Measurements from ENCODE around the gene SSBP2. TPM values are rescaled to one million over a fixed set of nuclear protein-coding genes. Genes with fewer than 3 reads are reported as not detected.
A peak's percentile ranks its signal among the peaks of the same experiment; 100 is the strongest.
"Not testable (repeated sequence)": the region's sequence is repeated elsewhere in the genome, so short reads cannot be mapped to it uniquely, and the experiment has no call there.

The SSBP2 gene
- total RNA-seq, 1 donor from 2014 or later, result 26.7 TPM

- ATAC-seq, result no peak
Measured at GRCh38 chr5:81726297-81726696, 24.6 kb downstream of the SSBP2 start.

GRCh38 chr5:81724571-81724970, 26.3 kb downstream of the SSBP2 start:
- no peak for ATAC-seq

- no peak for ATAC-seq
Measured at GRCh38 chr5:81724108-81724507, 26.8 kb downstream of the SSBP2 start.

GRCh38 chr5:81721049-81721448, 29.8 kb downstream of the SSBP2 start:
- ATAC-seq, result no peak

GRCh38 chr5:81719743-81720345, 31.1 kb downstream of the SSBP2 start:
- no peak for ATAC-seq

GRCh38 chr5:81718300-81718699, 32.6 kb downstream of the SSBP2 start:
- ATAC-seq, result no peak

GRCh38 chr5:81717860-81718259, 33.0 kb downstream of the SSBP2 start:
- no peak for ATAC-seq

- no peak for ATAC-seq
Measured at GRCh38 chr5:81717226-81717625, 33.7 kb downstream of the SSBP2 start.

GRCh38 chr5:81714076-81714475, 36.8 kb downstream of the SSBP2 start:
- not testable (repeated sequence) for ATAC-seq

GRCh38 chr5:81708889-81709288, 42.0 kb downstream of the SSBP2 start:
- ATAC-seq, result no peak

GRCh38 chr5:81703840-81704239, 47.1 kb downstream of the SSBP2 start:
- no peak for ATAC-seq

GRCh38 chr5:81700166-81700565, 50.7 kb downstream of the SSBP2 start:
- no peak for ATAC-seq

GRCh38 chr5:81698813-81699212, 52.1 kb downstream of the SSBP2 start:
- ATAC-seq, result no peak

GRCh38 chr5:81696418-81697397, 54.2 kb downstream of the SSBP2 start:
- no peak for ATAC-seq

GRCh38 chr5:81694726-81695125, 56.2 kb downstream of the SSBP2 start:
- ATAC-seq, result no peak

- peak; percentile 23 for ATAC-seq
Measured at GRCh38 chr5:81688215-81688614, 62.7 kb downstream of the SSBP2 start.

- no peak for ATAC-seq
Measured at GRCh38 chr5:81687292-81687691, 63.6 kb downstream of the SSBP2 start.

GRCh38 chr5:81685471-81685870, 65.4 kb downstream of the SSBP2 start:
- ATAC-seq, result no peak

GRCh38 chr5:81679885-81680284, 71.0 kb downstream of the SSBP2 start:
- no peak for ATAC-seq

- ATAC-seq, result no peak
Measured at GRCh38 chr5:81675420-81675819, 75.5 kb downstream of the SSBP2 start.

GRCh38 chr5:81665795-81666194, 85.1 kb downstream of the SSBP2 start:
- no peak for ATAC-seq

- not testable (repeated sequence) for ATAC-seq
Measured at GRCh38 chr5:81660624-81661023, 90.3 kb downstream of the SSBP2 start.

- ATAC-seq, result no peak
Measured at GRCh38 chr5:81657386-81657785, 93.5 kb downstream of the SSBP2 start.

GRCh38 chr5:81656783-81657182, 94.1 kb downstream of the SSBP2 start:
- ATAC-seq, result no peak
